Liver (tissue), 9 donors: Measurements from ENCODE around the gene PMM2. TPM values are rescaled to one million over a fixed set of nuclear protein-coding genes. Genes with fewer than 3 reads are reported as not detected.
A peak's percentile ranks its signal among the peaks of the same experiment; 100 is the strongest.
"Not testable (repeated sequence)": the region's sequence is repeated elsewhere in the genome, so short reads cannot be mapped to it uniquely, and the experiment has no call there.

ENCODE experiments used
- DNase-seq: peaks from one replicate; pipeline ENCODE4 v3.0.0-alpha.2; 2017; ENCODE audit warnings: low spot score
- H3K27ac ChIP-seq, 2 donors: one replicate each; pipeline ENCODE4 v1.7.0; 2013; ENCODE audit warnings: inconsistent platforms in 2 of 2, low read length in 2 of 2, control low read depth in 1 of 2, low read depth in 1 of 2, mild to moderate bottlenecking in 1 of 2
- H3K27me3 ChIP-seq, 4 donors: one replicate each; pipeline versions ENCODE4 v1.6.1 to v1.7.0; 2013; ENCODE audit warnings: low read length in 3 of 4, inconsistent platforms in 1 of 4, mild to moderate bottlenecking in 1 of 4, moderate library complexity in 1 of 4; ENCODE audit not compliant: control insufficient read depth in 4 of 4, insufficient read depth in 4 of 4
- H3K36me3 ChIP-seq, 4 donors: one replicate each; pipeline versions ENCODE4 v1.6.1 to v1.7.0; 2013; ENCODE audit warnings: low read length in 3 of 4, mild to moderate bottlenecking in 3 of 4, low read depth in 1 of 4, moderate library complexity in 1 of 4; ENCODE audit not compliant: control insufficient read depth in 4 of 4, insufficient read depth in 3 of 4
- H3K4me1 ChIP-seq, 4 donors: one replicate each; pipeline versions ENCODE4 v1.6.1 to v1.7.0; 2013; ENCODE audit warnings: low read length in 3 of 4, mild to moderate bottlenecking in 3 of 4, moderate library complexity in 1 of 4; ENCODE audit not compliant: control insufficient read depth in 4 of 4, insufficient read depth in 4 of 4
- H3K4me3 ChIP-seq, 3 donors: one replicate each; pipeline versions ENCODE4 v1.6.1 to v1.7.0; 2013; ENCODE audit warnings: low read length in 3 of 3, control low read depth in 1 of 3, low read depth in 1 of 3, mild to moderate bottlenecking in 1 of 3
- H3K9ac ChIP-seq, 2 donors: one replicate each; pipeline ENCODE4 v1.7.0; 2013; ENCODE audit warnings: low read length in 2 of 2, mild to moderate bottlenecking in 2 of 2, moderate library complexity in 2 of 2, control low read depth in 1 of 2, low read depth in 1 of 2
- H3K9me3 ChIP-seq, 4 donors: one replicate each; pipeline versions ENCODE4 v1.6.1 to v1.7.0; 2013; ENCODE audit warnings: low read length in 3 of 4; ENCODE audit not compliant: control insufficient read depth in 4 of 4
- EGR1 ChIP-seq, 2 donors: IDR thresholded peaks; 2 replicates each; pipeline ENCODE4 v1.6.1; 2016 to 2018; ENCODE audit warnings: antibody characterized with exemption in 2 of 2, low read depth in 2 of 2
- FOXA1 ChIP-seq: IDR thresholded peaks from 2 replicates; pipeline ENCODE4 v1.6.1; 2016; ENCODE audit warnings: antibody characterized with exemption
- GABPA ChIP-seq, 2 donors: IDR thresholded peaks in 1 of 2; conservative IDR thresholded peaks in 1 of 2; 2 replicates each; pipeline ENCODE4 v1.6.1; 2016; ENCODE audit warnings: antibody characterized with exemption in 2 of 2, mild to moderate bottlenecking in 1 of 2, moderate library complexity in 1 of 2
- HNF4A ChIP-seq, 2 donors: conservative IDR thresholded peaks; 2 replicates each; pipeline ENCODE4 v1.6.1; 2016; ENCODE audit warnings: antibody characterized with exemption in 2 of 2, mild to moderate bottlenecking in 2 of 2
- HNF4G ChIP-seq: IDR thresholded peaks from 2 replicates; pipeline ENCODE4 v1.6.1; 2016; ENCODE audit warnings: antibody characterized with exemption
- JUND ChIP-seq, 2 donors: IDR thresholded peaks; 2 replicates each; pipeline ENCODE4 v1.6.1; 2016; ENCODE audit warnings: antibody characterized with exemption in 2 of 2
- NR2F2 ChIP-seq: IDR thresholded peaks from 2 replicates; pipeline ENCODE4 v1.6.1; 2016; ENCODE audit warnings: antibody characterized with exemption
- RAD21 ChIP-seq, 2 donors: IDR thresholded peaks; 2 replicates each; pipeline ENCODE4 v1.6.1; 2016; ENCODE audit warnings: antibody characterized with exemption in 2 of 2, mild to moderate bottlenecking in 2 of 2
- RXRA ChIP-seq, 2 donors: IDR thresholded peaks; 2 replicates each; pipeline ENCODE4 v1.6.1; 2017 to 2018; ENCODE audit warnings: antibody characterized with exemption in 2 of 2, mild to moderate bottlenecking in 1 of 2
- SP1 ChIP-seq: IDR thresholded peaks from 2 replicates; pipeline ENCODE4 v1.6.1; 2018; ENCODE audit warnings: antibody characterized with exemption, mild to moderate bottlenecking
- TAF1 ChIP-seq: conservative IDR thresholded peaks from 2 replicates; pipeline ENCODE4 v1.6.1; 2016; ENCODE audit warnings: antibody characterized with exemption, mild to moderate bottlenecking
- WGBS: extraction: QIAGEN DNeasy Blood & Tissue Kit; methylation state at CpG from one replicate; pipeline ENCODE4 v1.1.7; 2013; 5-methylcytosine and 5-hydroxymethylcytosine counted together
- polyA plus RNA-seq, 2 donors: library from polyadenylated mRNA; stranded (reverse) in 1 of 2; unstranded in 1 of 2; fragments of 200-250 nt in 1 of 2; fragments of >200 nt in 1 of 2; fragmentation: Nextera tagmentation in 1 of 2; extraction: Ambion mirVana in 1 of 2; gene quantifications; one replicate each; pipeline versions ENCODE4 v1.2.1 to v1.2.3, GENCODE V29; 2013 to 2015
- total RNA-seq, 2 donors: library from RNA; depleted of rRNA; stranded (reverse); fragments of >200 nt; gene quantifications; one replicate each; pipeline ENCODE4 v1.2.3, GENCODE V29; 2014
- TF ChIP-seq, protein P1 (sequence below): IDR thresholded peaks from 2 replicates; pipeline ENCODE4 v1.6.1; 2016; ENCODE audit warnings: antibody characterized with exemption
- TF ChIP-seq, protein P2 (sequence below): IDR thresholded peaks from 2 replicates; pipeline ENCODE4 v1.6.1; 2016; ENCODE audit warnings: antibody characterized with exemption, mild to moderate bottlenecking
- TF ChIP-seq, protein P3 (sequence below): IDR thresholded peaks from 2 replicates; pipeline ENCODE4 v1.6.1; 2016; ENCODE audit warnings: antibody characterized with exemption
- TF ChIP-seq, protein P4 (sequence below): fragments of 150-350 bp; IDR thresholded peaks from 2 replicates; pipeline ENCODE4 v1.5.1; 2017; ENCODE audit warnings: improper control_type of control experiment, low read depth, low read length; ENCODE audit not compliant: missing input control
- donor health status: healthy.
- donor health status: healthy.
- donor health status: healthy.
- donor health status: healthy.
- donor health status: healthy.

The PMM2 gene
- total and polyA plus RNA-seq, 4 donors: 6.8 to 38.9 (median 30.0) TPM

GRCh38 chr16:8872071-8872470 is 74.4 kb downstream of the PMM2 start:
- Histone ChIP-seq H3K4me3 (no peak overlapping the region), H3K9ac (no peak overlapping the region), H3K9me3 (no peaks in the 10 kb centered on the region), H3K27ac (peak overlapping the region; percentile 69 to 75), H3K27me3 (no peaks in the 10 kb centered on the region), H3K4me1 (peaks cover 5 to 28% (median 15%) of the 10 kb centered on the region in 4 donors), H3K36me3 (no peaks in the 10 kb centered on the region)
- WGBS: 48% methylated on average over 5 of the region's 5 CpGs
- no peak for DNase-seq
- TF ChIP-seq NR2F2 (no peak), GABPA (IDR thresholded peaks at IDR 0.05 in 1 of 2, conservative IDR thresholded peaks at IDR 0.05 in 1 of 2) (no peak), SP1 (peak; percentile 89), HNF4G (peak; percentile 70), JUND (IDR thresholded peaks at IDR 0.05) (peak in 1 of 2 donors; percentile 51), HNF4A (conservative IDR thresholded peaks at IDR 0.05) (peak; percentile 84 to 88), RXRA (IDR thresholded peaks at IDR 0.05) (peak; percentile 77 to 79), RAD21 (IDR thresholded peaks at IDR 0.05) (peak in 1 of 2 donors; percentile 39), TAF1 (no peak), EGR1 (IDR thresholded peaks at IDR 0.05; ENCODE audit: low read depth in 2 of 2) (peak in 1 of 2 donors; percentile 18)
- TF ChIP-seq, protein P1, sequence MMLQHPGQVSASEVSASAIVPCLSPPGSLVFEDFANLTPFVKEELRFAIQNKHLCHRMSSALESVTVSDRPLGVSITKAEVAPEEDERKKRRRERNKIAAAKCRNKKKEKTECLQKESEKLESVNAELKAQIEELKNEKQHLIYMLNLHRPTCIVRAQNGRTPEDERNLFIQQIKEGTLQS: no peak
- TF ChIP-seq, protein P2, sequence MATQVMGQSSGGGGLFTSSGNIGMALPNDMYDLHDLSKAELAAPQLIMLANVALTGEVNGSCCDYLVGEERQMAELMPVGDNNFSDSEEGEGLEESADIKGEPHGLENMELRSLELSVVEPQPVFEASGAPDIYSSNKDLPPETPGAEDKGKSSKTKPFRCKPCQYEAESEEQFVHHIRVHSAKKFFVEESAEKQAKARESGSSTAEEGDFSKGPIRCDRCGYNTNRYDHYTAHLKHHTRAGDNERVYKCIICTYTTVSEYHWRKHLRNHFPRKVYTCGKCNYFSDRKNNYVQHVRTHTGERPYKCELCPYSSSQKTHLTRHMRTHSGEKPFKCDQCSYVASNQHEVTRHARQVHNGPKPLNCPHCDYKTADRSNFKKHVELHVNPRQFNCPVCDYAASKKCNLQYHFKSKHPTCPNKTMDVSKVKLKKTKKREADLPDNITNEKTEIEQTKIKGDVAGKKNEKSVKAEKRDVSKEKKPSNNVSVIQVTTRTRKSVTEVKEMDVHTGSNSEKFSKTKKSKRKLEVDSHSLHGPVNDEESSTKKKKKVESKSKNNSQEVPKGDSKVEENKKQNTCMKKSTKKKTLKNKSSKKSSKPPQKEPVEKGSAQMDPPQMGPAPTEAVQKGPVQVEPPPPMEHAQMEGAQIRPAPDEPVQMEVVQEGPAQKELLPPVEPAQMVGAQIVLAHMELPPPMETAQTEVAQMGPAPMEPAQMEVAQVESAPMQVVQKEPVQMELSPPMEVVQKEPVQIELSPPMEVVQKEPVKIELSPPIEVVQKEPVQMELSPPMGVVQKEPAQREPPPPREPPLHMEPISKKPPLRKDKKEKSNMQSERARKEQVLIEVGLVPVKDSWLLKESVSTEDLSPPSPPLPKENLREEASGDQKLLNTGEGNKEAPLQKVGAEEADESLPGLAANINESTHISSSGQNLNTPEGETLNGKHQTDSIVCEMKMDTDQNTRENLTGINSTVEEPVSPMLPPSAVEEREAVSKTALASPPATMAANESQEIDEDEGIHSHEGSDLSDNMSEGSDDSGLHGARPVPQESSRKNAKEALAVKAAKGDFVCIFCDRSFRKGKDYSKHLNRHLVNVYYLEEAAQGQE: no peak
- TF ChIP-seq, protein P3, sequence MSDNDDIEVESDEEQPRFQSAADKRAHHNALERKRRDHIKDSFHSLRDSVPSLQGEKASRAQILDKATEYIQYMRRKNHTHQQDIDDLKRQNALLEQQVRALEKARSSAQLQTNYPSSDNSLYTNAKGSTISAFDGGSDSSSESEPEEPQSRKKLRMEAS: peak; percentile 25
- TF ChIP-seq, protein P4, sequence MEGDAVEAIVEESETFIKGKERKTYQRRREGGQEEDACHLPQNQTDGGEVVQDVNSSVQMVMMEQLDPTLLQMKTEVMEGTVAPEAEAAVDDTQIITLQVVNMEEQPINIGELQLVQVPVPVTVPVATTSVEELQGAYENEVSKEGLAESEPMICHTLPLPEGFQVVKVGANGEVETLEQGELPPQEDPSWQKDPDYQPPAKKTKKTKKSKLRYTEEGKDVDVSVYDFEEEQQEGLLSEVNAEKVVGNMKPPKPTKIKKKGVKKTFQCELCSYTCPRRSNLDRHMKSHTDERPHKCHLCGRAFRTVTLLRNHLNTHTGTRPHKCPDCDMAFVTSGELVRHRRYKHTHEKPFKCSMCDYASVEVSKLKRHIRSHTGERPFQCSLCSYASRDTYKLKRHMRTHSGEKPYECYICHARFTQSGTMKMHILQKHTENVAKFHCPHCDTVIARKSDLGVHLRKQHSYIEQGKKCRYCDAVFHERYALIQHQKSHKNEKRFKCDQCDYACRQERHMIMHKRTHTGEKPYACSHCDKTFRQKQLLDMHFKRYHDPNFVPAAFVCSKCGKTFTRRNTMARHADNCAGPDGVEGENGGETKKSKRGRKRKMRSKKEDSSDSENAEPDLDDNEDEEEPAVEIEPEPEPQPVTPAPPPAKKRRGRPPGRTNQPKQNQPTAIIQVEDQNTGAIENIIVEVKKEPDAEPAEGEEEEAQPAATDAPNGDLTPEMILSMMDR: no peak

DNA sequence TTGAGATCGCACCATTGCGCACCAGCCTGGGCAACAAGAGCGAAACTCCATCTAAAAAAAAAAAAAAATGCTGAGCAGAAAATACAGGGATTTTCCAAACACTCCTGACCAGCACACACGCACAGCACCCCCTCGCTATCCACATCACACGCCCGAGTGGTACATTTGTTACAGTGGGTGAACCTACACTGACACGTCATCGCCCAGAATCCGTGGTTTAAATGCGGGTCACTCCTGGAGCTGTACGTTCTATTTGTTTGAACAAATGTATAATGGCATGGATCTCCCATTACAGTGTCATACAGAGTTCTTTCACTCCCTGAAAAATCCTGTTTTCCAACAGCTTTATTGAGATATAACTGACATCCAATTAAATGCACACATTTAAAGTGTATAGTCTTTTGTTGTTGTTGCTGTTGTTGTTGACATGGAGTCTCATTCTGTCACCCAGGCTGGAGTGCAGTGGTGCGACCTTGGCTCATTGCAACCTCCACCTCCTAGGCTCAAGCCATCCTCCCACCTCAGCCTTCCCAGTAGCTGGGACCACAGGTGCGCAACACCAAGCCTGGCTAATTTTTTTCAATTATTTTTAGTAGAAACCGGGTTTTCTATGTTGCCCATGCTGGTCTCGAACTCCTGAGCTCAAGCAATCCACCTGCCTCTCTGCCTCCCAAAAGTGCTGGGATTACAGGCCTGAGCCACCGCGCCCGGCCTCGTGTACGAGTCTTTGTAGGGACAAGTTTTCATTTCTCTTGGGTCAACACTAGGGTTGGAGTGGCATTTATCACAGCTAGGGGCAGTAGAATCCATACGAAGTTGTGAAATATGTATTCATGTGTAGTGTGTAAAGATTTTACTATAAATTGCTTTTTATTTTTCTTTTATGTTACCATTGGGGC is 75.6 kb downstream of the PMM2 start:
- no peak overlapping the region for H3K9ac ChIP-seq
- WGBS: 90% methylated on average over 22 of the region's 22 CpGs
- no peak overlapping the region for H3K27ac ChIP-seq
- no peaks in the 10 kb centered on the region for H3K9me3 ChIP-seq
- TF ChIP-seq GABPA (IDR thresholded peaks at IDR 0.05 in 1 of 2, conservative IDR thresholded peaks at IDR 0.05 in 1 of 2) (no peak), FOXA1 (no peak)
- H3K4me1 ChIP-seq: peaks cover 5 to 20% (median 13%) of the 10 kb centered on the region in 4 donors
- no peaks in the 10 kb centered on the region for H3K27me3 ChIP-seq
- no peaks in the 10 kb centered on the region for H3K36me3 ChIP-seq
- H3K4me3 ChIP-seq: no peak overlapping the region
- no peak for DNase-seq

- not testable (repeated sequence) for DNase-seq, H3K27me3 ChIP-seq, H3K36me3 ChIP-seq, H3K27ac ChIP-seq, H3K9ac ChIP-seq, H3K9me3 ChIP-seq, H3K4me3 ChIP-seq
- H3K4me1 ChIP-seq: peaks cover 5 to 20% (median 13%) of the 10 kb centered on the region in 4 donors
- WGBS: 94% methylated on average over 7 of the region's 7 CpGs
Measured at GRCh38 chr16:8873866-8874195, 76.2 kb downstream of the PMM2 start.
